GM19324 (cell line): ENCODE results near the gene TMPRSS15.

ENCODE experiments used
- ATAC-seq: cut with Tn5 transposase; IDR thresholded peaks from one replicate; pipeline ENCODE4 v1.9.1; 2021; ENCODE audit warnings: mild to moderate bottlenecking, moderate library complexity; ENCODE audit not compliant: unreplicated experiment, low FRiP score

Gene TMPRSS15

DNA sequence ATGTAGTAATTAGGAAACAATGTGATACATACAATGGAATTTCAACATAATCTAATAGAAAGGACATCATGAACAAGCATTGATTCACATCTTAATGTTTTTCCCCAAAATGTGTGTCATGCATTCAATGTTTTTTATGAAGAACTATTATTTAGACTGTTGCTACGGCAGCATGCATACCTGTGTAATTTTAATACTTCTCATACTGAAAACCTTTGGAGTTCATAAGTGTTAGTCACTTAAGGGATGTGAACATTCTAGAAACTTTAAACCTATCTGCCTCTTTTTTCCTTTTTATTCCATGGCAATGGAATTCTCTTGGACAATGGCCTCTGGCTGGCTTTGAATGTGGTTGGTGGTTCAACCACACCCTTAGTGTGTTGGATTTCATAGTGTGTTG, 48.6 kb downstream of the TMPRSS15 start:
- no peak for ATAC-seq

DNA sequence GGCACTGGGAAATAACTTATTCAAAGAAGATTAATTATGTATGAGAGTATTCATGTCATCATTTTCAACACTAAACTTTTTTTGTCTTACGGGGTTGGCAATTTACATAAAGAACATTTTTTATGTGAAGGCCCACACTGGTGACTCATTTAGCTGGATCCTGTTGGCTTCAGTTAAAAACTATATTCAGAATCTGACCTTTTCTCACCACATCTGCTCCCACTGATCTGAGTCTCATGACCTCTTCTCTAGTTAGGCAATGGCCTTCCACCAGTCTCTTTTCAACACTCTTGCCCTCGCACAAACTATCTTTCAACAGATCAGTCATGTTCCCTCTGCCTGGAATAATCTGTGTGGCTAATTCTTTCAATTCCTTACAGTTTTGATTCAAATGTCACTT, 53.4 kb downstream of the TMPRSS15 start:
- ATAC-seq: no peak

DNA sequence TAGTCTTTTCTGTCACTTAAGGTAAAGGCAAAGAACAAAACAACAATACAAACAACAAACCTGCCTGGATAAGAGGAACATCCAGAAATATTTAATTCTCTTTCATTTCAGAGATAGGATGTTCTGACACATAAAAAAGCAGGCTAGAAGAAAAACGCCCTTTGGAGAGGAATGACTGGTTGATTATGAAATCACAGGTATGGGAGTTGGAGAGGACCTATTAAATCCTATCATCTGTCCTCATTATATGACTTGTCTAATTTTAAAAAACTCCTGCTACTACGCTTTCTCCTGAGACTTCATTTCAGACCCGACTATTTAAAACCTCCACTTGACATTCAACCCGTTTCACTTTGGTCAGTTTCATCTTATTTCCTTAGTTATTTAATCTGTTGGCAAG, 54.1 kb downstream of the TMPRSS15 start:
- no peak for ATAC-seq

DNA sequence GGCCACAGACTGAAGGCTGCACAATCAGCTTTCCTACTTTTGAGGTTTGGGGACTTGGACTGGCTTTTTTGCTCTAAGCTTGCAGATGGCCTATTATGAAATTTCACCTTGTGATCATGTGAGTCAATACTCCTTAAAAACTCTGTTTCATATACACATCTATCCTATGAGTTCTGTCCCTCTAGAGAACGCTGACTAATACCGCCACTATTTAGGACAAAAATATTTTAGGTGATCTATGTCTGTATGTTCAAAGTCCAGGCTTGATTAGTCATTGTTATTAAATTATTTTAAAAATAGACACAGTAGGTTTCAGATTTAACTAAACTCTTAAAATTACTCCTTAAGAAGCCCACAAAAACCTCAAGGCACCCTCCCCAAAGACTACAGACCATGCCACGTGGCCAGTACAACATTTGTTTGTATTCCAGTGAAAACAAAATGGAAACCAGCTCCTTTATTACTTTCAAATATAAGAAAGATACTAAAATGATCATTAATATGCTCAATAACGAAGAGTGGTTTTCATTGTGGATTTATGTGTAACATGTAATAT, 63.1 kb downstream of the TMPRSS15 start:
- ATAC-seq: no peak

DNA sequence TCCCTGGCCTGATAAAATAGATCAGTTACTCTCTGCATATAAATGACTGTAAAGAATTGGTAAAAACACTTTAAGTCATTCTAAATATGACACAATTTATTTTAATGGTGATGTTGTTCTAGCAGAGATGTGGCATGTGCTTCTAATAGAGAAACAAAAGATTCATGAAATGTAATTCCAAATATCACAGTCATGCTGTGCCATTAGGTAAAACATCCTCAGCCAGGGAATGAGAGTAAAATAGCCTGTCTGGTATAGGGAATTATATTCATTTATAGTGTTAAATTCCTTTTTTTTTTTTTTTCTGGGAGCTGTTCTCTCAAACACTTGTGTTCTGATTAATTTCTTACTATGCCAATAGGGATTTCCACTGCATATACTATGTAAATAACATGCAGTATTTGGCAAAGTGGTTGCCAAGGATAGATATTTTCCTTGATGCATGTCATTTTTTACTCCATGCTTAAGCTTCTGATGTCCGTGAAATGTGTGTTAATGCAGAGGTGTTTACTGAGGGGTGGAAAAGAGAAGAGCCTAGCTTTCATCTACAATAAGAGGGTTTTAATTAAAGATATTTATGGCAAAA, 67.8 kb downstream of the TMPRSS15 start:
- no peak for ATAC-seq

DNA sequence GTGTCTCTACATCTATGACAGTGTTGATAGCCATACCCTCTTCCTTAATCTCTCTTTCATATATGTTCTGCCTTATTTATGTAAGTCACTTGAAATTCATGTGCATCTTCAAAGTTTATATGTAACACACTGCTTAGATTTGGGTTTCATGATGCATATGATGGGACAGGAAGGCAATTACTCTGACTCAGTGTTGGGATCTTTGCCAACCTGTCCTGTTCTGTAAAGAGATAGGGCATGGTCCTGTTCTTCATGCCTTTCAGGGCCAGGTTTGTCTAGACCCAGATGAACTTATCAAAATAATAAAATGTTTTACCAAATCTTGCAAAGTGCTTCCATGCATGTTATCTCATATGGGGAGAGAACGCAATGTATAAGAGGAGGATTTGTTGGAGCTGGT, 69.5 kb downstream of the TMPRSS15 start:
- ATAC-seq: no peak

DNA sequence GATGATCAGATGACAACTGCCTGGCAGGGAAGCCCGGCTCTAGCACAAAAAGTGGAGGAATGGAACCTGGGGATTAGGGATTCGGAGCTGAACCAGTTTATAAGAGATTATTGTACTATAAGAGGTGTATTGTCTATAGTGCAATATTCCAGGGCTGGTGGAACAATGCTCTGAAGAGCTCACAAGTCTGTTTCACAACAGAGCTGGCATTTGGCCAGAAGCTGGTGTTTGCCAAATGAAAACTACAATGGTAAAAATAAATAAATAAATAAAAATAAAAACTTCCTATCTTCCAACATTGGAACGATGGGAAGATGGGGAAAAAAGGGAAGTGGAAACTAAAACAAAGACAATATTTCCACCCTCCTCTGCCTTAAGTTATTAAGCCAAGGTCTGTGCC, 85.4 kb downstream of the TMPRSS15 start:
- no peak for ATAC-seq

DNA sequence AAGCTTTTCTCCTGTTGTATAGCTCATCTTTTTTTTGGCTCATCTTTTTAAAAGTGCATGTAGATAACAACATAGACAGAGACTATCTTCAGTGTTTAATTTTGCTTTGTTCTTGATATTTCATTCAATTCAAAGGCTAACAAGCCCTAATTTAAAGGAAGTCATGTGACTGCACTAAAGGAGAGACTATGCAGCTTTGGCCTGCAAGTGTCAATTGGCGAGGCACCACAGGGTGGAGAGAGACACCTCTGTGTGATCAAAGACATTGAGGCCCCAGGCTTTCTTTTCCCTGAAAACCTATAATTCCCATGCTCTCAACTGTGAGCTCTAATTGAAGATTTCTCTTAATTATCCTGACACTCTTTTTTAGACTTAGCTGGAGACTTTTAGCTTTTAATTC, 105.4 kb downstream of the TMPRSS15 start:
- ATAC-seq: no peak

DNA sequence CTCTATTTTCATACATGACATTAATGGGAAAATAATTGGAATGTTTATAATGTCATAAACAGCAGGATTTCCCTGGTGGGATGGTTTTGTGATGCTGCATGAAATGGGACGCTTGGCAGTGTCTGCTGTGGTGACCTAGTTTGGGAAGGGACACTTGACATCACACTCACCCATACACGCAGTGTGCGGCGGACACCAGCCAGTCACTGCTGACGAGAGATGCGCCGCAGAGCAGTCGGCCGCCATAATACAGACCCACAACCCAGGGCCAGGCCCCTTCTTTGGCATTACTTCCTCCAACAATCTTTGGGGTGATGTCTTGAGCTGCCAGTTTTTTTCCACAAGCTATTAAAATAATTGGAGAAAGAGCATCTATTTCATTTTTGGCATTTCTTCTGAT, 109.5 kb downstream of the TMPRSS15 start:
- no peak for ATAC-seq

DNA sequence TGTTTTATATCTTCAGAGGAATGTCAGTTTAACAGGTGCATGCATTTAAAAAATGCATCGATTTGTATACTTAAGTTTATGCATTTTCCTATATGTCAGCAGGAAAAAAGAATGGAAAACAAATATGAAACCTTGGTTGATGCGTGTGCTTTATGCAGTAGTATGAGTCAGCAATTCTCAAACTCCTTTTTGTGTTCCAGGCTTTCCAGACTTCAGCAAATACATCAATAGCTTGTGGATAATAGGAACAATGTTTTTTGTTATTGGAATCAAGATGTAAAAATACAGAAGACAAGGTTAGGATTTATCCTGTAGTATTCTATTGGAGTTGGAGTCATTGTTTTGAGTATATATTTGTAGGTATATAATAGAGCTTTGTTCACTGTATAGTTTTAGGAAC, 113.7 kb downstream of the TMPRSS15 start:
- no peak for ATAC-seq

DNA sequence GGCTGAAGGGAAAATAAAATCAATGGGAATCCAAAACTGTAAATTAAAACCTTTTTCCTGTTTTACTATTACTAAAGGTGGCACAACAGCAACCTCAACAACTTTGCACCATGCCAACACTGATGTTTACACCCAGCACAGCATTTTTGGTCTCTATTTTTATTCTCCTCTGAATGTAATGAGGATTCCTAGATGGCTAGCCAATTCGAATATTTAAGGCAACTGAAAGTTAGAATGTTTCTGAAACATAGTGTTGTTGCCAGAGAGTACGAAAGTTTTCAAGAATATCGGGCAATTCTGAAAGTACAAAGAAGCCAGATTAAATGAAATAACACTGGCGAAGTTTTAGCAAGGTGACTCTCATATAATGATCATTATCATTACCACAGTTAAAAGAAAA, 118.2 kb downstream of the TMPRSS15 start:
- ATAC-seq: no peak

DNA sequence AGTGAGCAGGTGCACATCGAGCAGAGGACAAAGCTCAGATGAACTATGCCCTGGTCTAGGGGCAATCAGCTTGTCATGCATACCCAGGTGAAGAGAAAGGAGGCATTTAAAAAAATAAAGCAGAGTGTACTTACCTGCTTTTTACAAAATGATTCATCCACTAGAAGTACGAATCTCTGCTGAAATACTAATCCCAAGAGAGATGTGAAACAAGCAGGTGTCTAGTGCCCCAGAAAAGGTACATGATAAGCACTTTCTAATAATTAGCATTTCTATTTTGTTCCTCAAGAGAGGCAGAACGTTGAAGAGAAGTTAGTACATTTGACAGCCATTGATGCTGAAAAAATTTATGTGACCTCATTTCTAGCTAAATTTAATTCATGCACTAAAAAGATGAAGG, 127.8 kb downstream of the TMPRSS15 start:
- ATAC-seq: no peak

DNA sequence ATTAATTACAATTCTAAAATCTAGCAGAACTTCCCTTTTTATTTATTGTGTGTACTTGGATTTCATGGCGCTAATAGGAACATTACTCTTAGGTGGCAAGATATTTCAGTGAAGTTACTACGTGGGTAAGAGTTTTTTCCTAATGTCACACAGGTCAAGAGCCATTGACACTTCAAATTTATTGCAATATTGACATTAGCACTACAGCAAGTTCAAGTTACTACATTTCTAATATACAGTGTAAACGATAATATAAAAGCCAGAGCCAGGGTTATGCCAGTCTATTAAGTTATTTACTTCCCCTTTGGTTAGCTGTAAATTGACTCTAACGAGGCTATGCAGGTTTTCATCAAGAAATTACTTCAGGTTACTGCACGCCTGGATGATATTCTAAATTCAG, 129.2 kb downstream of the TMPRSS15 start:
- ATAC-seq: no peak

DNA sequence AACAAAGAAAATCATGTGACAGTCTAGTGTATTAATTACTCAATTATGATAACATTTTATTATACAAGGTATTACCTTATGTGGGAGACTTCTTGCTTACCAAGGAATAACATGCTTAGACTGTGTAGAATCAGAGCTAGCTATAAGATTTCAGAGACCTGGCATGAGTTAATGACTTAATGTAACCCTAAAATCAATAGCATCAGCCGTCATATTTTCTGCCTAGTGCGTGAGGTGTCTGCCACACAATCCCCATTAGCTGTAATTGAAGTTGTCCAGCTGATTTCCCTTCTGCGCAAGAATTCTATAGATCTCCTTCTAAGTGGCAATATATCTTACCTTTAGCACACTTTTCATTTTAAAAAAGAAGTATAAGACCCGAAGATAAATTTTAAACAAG, 130.2 kb downstream of the TMPRSS15 start:
- ATAC-seq: no peak

DNA sequence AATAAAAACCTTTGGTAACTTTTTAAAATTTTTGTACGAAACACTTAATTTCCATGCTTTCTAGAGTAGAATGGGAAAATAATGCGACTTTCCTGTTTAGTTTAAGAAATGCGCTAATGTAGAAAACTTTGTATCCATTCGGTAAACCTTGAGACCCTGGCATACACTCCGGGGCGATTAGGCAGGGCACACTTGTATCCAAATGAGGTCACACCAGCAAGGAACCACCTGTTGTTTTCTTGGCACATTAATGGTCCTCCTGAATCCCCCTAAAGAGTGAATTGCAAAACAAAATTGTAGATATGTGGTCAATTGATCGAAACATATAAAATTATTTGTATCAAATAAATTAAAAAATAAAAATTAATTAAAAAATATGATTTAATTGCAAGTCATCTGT, 133.7 kb downstream of the TMPRSS15 start:
- no peak for ATAC-seq

DNA sequence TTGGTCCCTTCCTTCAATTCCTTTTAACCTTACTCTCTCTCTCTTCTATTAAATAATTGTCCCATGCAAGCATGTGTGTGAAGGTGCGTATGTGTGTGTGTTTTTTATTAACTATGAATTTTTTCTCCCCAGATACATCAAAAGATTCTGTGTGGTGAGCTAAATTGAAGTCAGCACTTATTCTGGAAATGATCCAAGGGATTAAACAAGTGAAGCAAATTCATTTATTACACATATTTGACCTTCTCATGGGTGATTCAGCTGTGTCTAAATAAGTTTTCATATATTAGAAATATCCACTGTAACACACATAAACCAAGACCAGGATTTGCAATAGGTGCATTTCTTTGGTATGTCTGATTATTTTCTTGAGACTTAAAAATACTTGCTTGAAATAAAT, 134.7 kb downstream of the TMPRSS15 start:
- no peak for ATAC-seq

DNA sequence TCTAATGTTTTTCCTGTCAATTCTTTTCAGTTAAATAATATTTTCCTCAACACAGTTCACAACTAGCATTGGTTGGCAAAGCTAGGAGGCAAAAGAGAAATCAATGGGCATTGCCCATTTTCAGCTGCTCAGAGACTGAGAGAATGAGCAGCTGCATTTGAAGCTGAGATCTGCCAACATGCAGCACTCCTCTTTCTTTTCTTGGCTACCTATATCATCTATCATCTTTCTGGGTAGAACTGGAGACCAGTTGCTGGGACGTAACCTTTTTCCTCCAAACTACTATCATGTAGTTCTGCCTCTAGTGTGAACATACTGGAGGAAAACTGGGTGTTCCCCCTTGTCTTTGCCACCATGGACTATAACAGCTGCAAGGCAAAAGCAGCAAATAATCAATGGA, 136.1 kb downstream of the TMPRSS15 start:
- no peak for ATAC-seq

DNA sequence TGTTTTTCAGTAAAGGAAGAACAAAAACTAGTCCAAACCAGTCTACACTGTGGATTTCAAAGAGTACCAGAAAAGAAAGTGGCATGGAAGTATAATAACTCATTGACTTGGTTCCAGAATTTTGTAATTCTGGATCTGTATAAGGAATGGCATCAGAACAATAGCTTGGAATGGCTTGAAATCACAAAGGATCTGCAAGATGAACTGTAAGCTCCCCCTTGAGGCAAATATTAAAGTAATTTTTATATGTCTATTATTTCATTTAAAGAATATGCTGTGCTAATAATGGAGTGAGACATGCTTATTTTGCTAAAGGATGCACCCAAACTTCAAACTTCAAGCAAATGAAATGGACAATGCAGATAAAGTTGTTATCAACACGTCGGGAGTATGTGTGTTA, 137.6 kb downstream of the TMPRSS15 start:
- no peak for ATAC-seq

DNA sequence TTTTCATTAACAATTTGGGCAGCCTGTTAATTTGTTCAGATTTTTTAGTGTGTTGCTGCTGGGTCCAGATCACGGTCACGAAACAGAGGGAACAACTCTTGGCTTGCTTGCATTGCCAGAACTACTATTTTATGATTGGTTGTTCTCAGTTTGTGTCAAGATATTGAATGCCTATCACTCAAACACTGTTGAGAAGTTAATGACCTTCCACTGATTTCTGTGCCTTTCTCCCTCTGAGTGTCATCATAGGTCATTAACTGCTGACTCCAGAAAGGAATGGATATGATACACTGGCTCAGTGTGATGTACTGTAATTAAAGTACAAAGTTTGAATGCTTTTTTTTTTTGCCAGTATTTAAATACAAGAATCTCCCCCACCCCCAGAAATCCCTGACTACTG, 149.8 kb downstream of the TMPRSS15 start:
- ATAC-seq: no peak

DNA sequence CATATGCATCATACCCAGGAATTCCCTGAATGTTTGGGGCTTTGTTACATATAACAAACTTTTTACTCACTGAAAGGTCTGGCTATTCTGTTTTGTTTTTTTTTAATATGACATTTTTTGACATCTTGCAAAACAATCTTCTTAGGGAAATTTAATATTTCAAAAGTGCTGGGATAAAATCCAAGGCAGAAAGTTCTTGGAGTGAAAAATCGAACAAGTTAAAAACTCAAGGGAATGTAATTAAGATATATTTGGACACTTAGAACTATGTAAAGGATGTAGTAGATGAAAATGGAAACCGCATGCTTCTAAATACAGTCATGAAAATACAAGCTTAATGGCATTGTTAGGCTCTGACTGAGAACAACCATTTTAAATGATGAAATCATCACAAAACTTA, 150.4 kb downstream of the TMPRSS15 start:
- ATAC-seq: no peak

DNA sequence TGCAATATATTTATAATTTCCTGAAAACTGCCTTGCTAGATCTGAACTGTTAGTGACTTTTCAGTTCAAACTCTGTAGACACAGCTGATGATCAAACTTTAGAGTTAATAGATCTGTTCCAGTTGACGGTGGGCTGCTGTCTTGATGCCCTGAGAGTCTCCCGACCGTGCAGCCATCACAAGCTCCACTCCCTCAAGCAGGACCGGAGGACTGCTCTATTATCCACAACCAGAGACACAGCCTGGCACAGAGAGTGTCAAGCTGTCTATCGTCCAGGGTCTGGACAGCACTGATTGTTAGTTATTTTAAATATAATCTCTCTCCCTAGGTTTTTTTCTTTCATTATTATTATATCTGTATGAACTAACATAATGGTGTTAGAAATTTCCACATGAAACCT, 150.9 kb downstream of the TMPRSS15 start:
- no peak for ATAC-seq

DNA sequence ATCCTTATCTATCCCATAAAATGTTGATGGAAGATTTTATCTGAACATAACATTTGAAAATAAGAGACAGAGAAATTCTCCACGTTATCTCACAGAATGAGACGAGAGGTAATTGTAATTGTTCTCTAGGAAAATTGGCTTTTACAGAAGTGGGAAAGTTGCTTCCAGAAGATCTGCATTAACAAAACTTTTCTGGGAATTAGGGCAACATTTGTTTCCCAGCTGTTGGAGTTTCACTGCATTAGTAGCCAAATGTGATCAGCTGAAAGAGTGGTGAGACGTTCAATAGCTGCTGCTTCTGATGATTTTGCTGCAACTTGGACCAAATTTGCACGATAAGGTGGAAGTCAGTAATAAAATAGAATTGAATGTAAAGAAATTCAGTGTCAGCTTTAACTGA, 151.3 kb downstream of the TMPRSS15 start:
- ATAC-seq: no peak

DNA sequence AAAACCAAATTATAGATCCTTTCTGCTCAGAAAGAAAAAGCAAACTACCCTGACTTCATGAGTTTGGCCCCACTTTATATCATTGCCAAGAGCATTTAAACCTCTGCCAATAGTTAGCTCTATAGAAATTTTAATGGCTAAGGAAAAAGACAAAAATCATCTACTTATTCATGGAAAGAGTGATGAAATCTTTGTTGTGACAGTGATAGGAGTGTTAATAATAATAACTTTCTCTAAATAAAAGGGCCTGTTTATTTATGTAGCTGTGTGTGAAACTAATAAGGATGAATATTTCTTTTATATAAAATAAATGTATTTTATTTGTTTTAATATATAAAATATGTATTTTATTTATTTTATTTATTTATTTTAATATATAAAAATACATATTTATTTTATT, 152.5 kb downstream of the TMPRSS15 start:
- ATAC-seq: no peak
